ENCODE measurements around the gene GJA4. TPM values are rescaled to one million over a fixed set of nuclear protein-coding genes. Genes with fewer than 3 reads are reported as not detected.

The GJA4 gene
- total and polyA plus RNA-seq, 2 donors (not counting 1 experiment from before 2014, with no cell fraction given), result not detected

DNA sequence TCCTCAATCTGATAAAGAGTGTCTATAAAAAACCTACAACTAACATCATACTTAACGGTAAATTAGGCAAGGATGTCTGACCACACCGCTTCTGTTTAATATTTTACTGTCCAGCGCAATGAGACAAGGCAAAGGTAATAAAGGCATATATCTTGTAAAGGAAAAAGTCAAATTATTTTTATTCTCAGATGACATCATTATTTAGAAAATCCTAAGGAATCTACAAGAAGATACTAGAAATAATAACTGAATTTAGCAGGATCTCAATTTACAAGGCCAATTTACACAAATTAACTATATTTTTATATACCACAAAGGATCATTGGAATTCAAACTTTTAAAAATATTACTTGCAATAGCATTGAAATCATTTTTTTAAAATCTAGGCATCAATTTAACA lies 29.4 kb downstream of the GJA4 start:
- no peaks in the 10 kb centered on the region for H3K79me2 ChIP-seq (ENCODE audit: control insufficient read depth, insufficient read depth, low read length)
- H3K9ac ChIP-seq (ENCODE audit: low read length), result no peak overlapping the region
- no peak overlapping the region for H3K4me3 ChIP-seq (ENCODE audit: control extremely low read depth in 1 of 5, extremely low read depth in 1 of 5, insufficient read depth in 1 of 5, low read depth in 2 of 5, low read length in 4 of 5)
- no peaks in the 10 kb centered on the region for H3K27me3 ChIP-seq (replicated peaks in 1 of 4; ENCODE audit: control extremely low read depth in 1 of 4, control insufficient read depth in 3 of 4, insufficient read depth in 4 of 4, low read length in 3 of 4)
- no peaks in the 10 kb centered on the region for H4K20me1 ChIP-seq (ENCODE audit: control insufficient read depth, insufficient read depth, low read length, poor library complexity, severe bottlenecking)
- no peak for ATAC-seq (ENCODE audit: low read depth)
- H3K4me1 Mint-ChIP-seq, result peaks cover 9% of the 10 kb centered on the region
- no peak overlapping the region for H2AFZ ChIP-seq (ENCODE audit: insufficient read depth, low read depth, low read length, poor library complexity, severe bottlenecking)
- CTCF ChIA-PET, result no interaction called here
- H3K27ac Mint-ChIP-seq, result no peak overlapping the region
- POLR2A ChIA-PET, result no interaction called here
- TF ChIP-seq, protein P1, sequence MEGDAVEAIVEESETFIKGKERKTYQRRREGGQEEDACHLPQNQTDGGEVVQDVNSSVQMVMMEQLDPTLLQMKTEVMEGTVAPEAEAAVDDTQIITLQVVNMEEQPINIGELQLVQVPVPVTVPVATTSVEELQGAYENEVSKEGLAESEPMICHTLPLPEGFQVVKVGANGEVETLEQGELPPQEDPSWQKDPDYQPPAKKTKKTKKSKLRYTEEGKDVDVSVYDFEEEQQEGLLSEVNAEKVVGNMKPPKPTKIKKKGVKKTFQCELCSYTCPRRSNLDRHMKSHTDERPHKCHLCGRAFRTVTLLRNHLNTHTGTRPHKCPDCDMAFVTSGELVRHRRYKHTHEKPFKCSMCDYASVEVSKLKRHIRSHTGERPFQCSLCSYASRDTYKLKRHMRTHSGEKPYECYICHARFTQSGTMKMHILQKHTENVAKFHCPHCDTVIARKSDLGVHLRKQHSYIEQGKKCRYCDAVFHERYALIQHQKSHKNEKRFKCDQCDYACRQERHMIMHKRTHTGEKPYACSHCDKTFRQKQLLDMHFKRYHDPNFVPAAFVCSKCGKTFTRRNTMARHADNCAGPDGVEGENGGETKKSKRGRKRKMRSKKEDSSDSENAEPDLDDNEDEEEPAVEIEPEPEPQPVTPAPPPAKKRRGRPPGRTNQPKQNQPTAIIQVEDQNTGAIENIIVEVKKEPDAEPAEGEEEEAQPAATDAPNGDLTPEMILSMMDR (IDR thresholded peaks at IDR 0.05), result no peak
- no peak for TF ChIP-seq EZH2 (IDR thresholded peaks at IDR 0.05; ENCODE audit: borderline replicate concordance, insufficient read depth, low read depth, low read length, poor library complexity, severe bottlenecking)
- no peak for DNase-seq
- intact Hi-C loops (cut with micrococcal nuclease), result no loop called here
- H3K27me3 Mint-ChIP-seq, result no peaks in the 10 kb centered on the region
- no peak overlapping the region for H3K27ac ChIP-seq (ENCODE audit: low read length in 2 of 2)
- no peaks in the 10 kb centered on the region for H3K9me3 Mint-ChIP-seq (ENCODE audit: insufficient read depth)
- H3K4me2 ChIP-seq (replicated peaks; ENCODE audit: low read depth, low read length, poor library complexity, severe bottlenecking), result no peak overlapping the region
- no peaks in the 10 kb centered on the region for H3K4me1 ChIP-seq (ENCODE audit: control insufficient read depth in 2 of 2, insufficient read depth in 2 of 2, low read length in 2 of 2)
- H3K36me3 ChIP-seq (replicated peaks in 1 of 2; ENCODE audit: control extremely low read depth in 1 of 2, control insufficient read depth in 1 of 2, extremely low read depth in 1 of 2, insufficient read depth in 2 of 2, low read length in 1 of 2), result no peaks in the 10 kb centered on the region
- H3K9me3 ChIP-seq (ENCODE audit: control extremely low read depth in 1 of 3, control insufficient read depth in 2 of 3, insufficient read depth in 1 of 3, low read length in 2 of 3), result peaks cover 0 to 3% (median 0%) of the 10 kb centered on the region in 3 donors
- WGBS (ENCODE audit: insufficient coverage), result no CpG with 5 or more reads among the region's 3 CpGs
- no peak overlapping the region for H3K4me3 Mint-ChIP-seq

DNA sequence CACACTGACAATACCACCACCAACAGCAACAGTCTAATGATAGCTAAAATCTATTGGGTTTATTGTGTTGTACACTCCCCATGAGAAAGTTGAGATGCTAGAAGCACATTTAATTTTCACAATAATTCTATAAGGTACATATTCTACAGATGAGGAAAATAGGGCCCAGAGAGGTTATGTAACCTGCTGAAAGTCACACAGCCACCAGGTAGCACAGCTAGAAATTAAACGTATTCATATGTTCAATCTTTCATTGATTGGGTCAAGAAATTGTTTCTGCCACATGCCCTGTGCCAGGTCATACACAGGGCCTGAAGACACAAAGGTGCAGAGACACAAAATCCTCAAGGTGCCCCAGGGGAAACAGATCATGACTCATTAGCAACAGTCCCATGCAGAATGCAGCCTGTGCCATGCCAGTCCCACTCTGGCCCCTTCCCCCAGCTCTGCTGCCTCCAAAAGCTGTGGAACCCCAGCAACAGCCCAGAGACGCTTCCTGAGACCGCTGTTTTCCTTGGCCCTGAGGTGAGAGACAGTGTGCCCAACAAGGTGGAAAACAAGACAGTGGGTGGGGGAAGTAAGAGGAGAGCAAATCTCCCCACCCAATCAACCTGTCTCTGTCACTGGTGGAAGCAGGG lies 32.1 kb downstream of the GJA4 start:
- DNase-seq (no peak), ATAC-seq (ENCODE audit: low read depth) (no peak)
- no peaks in the 10 kb centered on the region for H3K27me3 Mint-ChIP-seq
- Histone ChIP-seq H3K4me3 (ENCODE audit: control extremely low read depth in 1 of 5, extremely low read depth in 1 of 5, insufficient read depth in 1 of 5, low read depth in 2 of 5, low read length in 4 of 5) (no peak overlapping the region), H3K9me3 (ENCODE audit: control extremely low read depth in 1 of 3, control insufficient read depth in 2 of 3, insufficient read depth in 1 of 3, low read length in 2 of 3) (peaks cover 0 to 3% (median 0%) of the 10 kb centered on the region in 3 donors), H3K36me3 (replicated peaks in 1 of 2; ENCODE audit: control extremely low read depth in 1 of 2, control insufficient read depth in 1 of 2, extremely low read depth in 1 of 2, insufficient read depth in 2 of 2, low read length in 1 of 2) (no peaks in the 10 kb centered on the region), H2AFZ (ENCODE audit: insufficient read depth, low read depth, low read length, poor library complexity, severe bottlenecking) (no peak overlapping the region), H3K27me3 (replicated peaks in 1 of 4; ENCODE audit: control extremely low read depth in 1 of 4, control insufficient read depth in 3 of 4, insufficient read depth in 4 of 4, low read length in 3 of 4) (no peaks in the 10 kb centered on the region), H3K9ac (ENCODE audit: low read length) (no peak overlapping the region), H4K20me1 (ENCODE audit: control insufficient read depth, insufficient read depth, low read length, poor library complexity, severe bottlenecking) (no peaks in the 10 kb centered on the region), H3K4me1 (ENCODE audit: control insufficient read depth in 2 of 2, insufficient read depth in 2 of 2, low read length in 2 of 2) (no peaks in the 10 kb centered on the region), H3K79me2 (ENCODE audit: control insufficient read depth, insufficient read depth, low read length) (no peaks in the 10 kb centered on the region), H3K4me2 (replicated peaks; ENCODE audit: low read depth, low read length, poor library complexity, severe bottlenecking) (no peak overlapping the region), H3K27ac (ENCODE audit: low read length in 2 of 2) (no peak overlapping the region)
- ChIA-PET CTCF (no interaction called here), POLR2A (no interaction called here)
- H3K27ac Mint-ChIP-seq, result no peak overlapping the region
- H3K4me1 Mint-ChIP-seq, result peaks cover 9% of the 10 kb centered on the region
- no peaks in the 10 kb centered on the region for H3K9me3 Mint-ChIP-seq (ENCODE audit: insufficient read depth)
- intact Hi-C loops (cut with micrococcal nuclease), result no loop called here
- WGBS (ENCODE audit: insufficient coverage), result 100% methylated on average over 1 of the region's 3 CpGs
- no peak overlapping the region for H3K4me3 Mint-ChIP-seq
- TF ChIP-seq EZH2 (IDR thresholded peaks at IDR 0.05; ENCODE audit: borderline replicate concordance, insufficient read depth, low read depth, low read length, poor library complexity, severe bottlenecking), result no peak
- TF ChIP-seq, protein P1 (IDR thresholded peaks at IDR 0.05), result no peak

Data from B cell (primary cell).